HEK293 (cell line): ENCODE data around the gene FANCE.

Experiments
- CTCF ChIA-PET: fragments of 350-600 bp; formaldehyde crosslinking; extraction: SDS; loops from one replicate; lab custom pipeline; 2021; ENCODE audit warnings: antibody characterized with exemption; lab: Yijun Ruan, JAX
- POLR2A ChIA-PET: fragments of 300-600 bp; formaldehyde crosslinking; extraction: SDS; loops from one replicate; lab custom pipeline; 2020; ENCODE audit warnings: antibody characterized with exemption, inconsistent platforms; lab: Yijun Ruan, JAX
- H3K27ac ChIP-seq: fragments of 200-500 bp; sonication (Bioruptor generic); 2 replicates; pipeline ENCODE4 v1.5.1; 2014; ENCODE audit warnings: low read depth, low read length, control low read depth, inconsistent platforms; ENCODE audit errors: extremely low read depth
- H3K36me3 ChIP-seq, 2 experiments: fragments of 200-500 bp in 1 of 2; sonication (Bioruptor generic) in 1 of 2; 1 replicate in 1 of 2; 2 replicates in 1 of 2; pipeline ENCODE4 v1.5.1; 2014 to 2017; ENCODE audit warnings: inconsistent platforms in 2 of 2, low read length in 2 of 2; ENCODE audit not compliant: control insufficient read depth in 2 of 2, insufficient read depth in 1 of 2
- H3K4me1 ChIP-seq: fragments of 200-500 bp; sonication (Bioruptor generic); 2 replicates; pipeline ENCODE4 v1.5.1; 2014; ENCODE audit warnings: mild to moderate bottlenecking, low read length, inconsistent platforms; ENCODE audit not compliant: control insufficient read depth, insufficient read depth
- H3K4me3 ChIP-seq: 2 replicates; pipeline ENCODE4 v1.5.1; 2011; ENCODE audit warnings: low read depth, mild to moderate bottlenecking, control low read depth, low read length, moderate library complexity
- H3K9me3 ChIP-seq: fragments of 200-500 bp; sonication (Bioruptor generic); 2 replicates; pipeline ENCODE4 v1.5.1; 2014; ENCODE audit warnings: low read depth, low read length, inconsistent platforms; ENCODE audit not compliant: control insufficient read depth, insufficient read depth
- GLIS1 ChIP-seq: fragments of 450-650 bp; formaldehyde crosslinking; IDR thresholded peaks from 2 replicates; pipeline ENCODE4 v1.5.1; 2016; ENCODE audit warnings: missing biosample characterization, missing genetic modification characterization
- KLF9 ChIP-seq: fragments of 450-650 bp; formaldehyde crosslinking; IDR thresholded peaks from 2 replicates; pipeline ENCODE4 v1.5.1; 2016; ENCODE audit warnings: missing biosample characterization, missing genetic modification characterization, low read depth
- SP2 ChIP-seq: fragments of 450-650 bp; formaldehyde crosslinking; IDR thresholded peaks from 2 replicates; pipeline ENCODE4 v1.5.1; 2016; ENCODE audit warnings: missing biosample characterization, missing genetic modification characterization
- ZBTB48 ChIP-seq: fragments of 450-650 bp; formaldehyde crosslinking; IDR thresholded peaks from 2 replicates; pipeline ENCODE4 v1.5.1; 2016; ENCODE audit warnings: missing biosample characterization, missing genetic modification characterization
- ZFHX2 ChIP-seq: fragments of 450-650 bp; formaldehyde crosslinking; conservative IDR thresholded peaks from 2 replicates; pipeline ENCODE4 v1.5.1; 2016; ENCODE audit warnings: missing biosample characterization, missing genetic modification characterization
- ZNF114 ChIP-seq: fragments of 450-650 bp; formaldehyde crosslinking; IDR thresholded peaks from 2 replicates; pipeline ENCODE4 v1.5.0; 2017; ENCODE audit warnings: missing biosample characterization, missing genetic modification characterization
- ZNF354C ChIP-seq: fragments of 450-650 bp; formaldehyde crosslinking; IDR thresholded peaks from 2 replicates; pipeline ENCODE4 v1.5.1; 2016; ENCODE audit warnings: missing biosample characterization, missing genetic modification characterization, low read depth, borderline replicate concordance
- ZNF394 ChIP-seq: fragments of 450-650 bp; formaldehyde crosslinking; IDR thresholded peaks from 2 replicates; pipeline ENCODE4 v1.5.1; 2016; ENCODE audit warnings: missing biosample characterization, missing genetic modification characterization, mild to moderate bottlenecking, moderate library complexity, borderline replicate concordance
- ZNF544 ChIP-seq: fragments of 450-650 bp; formaldehyde crosslinking; IDR thresholded peaks from 2 replicates; pipeline ENCODE4 v1.5.0; 2017; ENCODE audit warnings: missing biosample characterization, missing genetic modification characterization
- ZNF558 ChIP-seq: fragments of 450-650 bp; formaldehyde crosslinking; IDR thresholded peaks from 2 replicates; pipeline ENCODE4 v1.5.1; 2016; ENCODE audit warnings: missing biosample characterization, missing genetic modification characterization
- TF ChIP-seq, protein P1 (sequence below): fragments of 450-650 bp; formaldehyde crosslinking; IDR thresholded peaks from 2 replicates; pipeline ENCODE4 v1.5.1; 2016; ENCODE audit warnings: missing biosample characterization, missing genetic modification characterization
- TF ChIP-seq, protein P2 (sequence below): fragments of 450-650 bp; formaldehyde crosslinking; conservative IDR thresholded peaks from 2 replicates; pipeline ENCODE4 v1.5.1; 2016; ENCODE audit warnings: low read depth, missing biosample characterization, missing genetic modification characterization

The FANCE gene

DNA sequence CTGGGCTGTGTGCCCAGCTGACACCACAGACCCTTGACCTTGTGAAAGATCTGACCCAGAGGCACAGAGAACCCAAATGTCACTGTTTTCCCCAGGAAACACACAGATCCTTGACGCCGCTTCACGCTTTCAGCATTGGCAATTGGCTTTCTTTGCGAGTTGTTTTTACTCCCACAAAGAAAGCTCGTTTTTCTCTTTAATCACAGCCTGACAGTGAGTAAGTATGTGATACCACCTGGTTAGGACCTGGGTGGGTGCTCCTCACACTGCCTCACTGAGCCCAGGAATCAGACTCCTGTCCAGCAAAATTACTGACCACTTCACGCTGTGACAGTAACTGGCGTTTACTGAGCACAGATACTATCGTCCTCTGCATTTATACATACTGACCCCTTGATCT, 29.1 kb downstream of the FANCE start:
- H3K4me3 ChIP-seq = no peak overlapping the region
- H3K27ac ChIP-seq = no peak overlapping the region
- H3K36me3 ChIP-seq = peaks cover 0 to 31% of the 10 kb centered on the region in 2 experiments; a peak in 1 of 3 replicates
- POLR2A ChIA-PET = interaction anchor here (1.5 to 15.4 kb wide), 2 partner anchors 9 to 16 kb away, joined by 4 to 198 read pairs; partner anchors contain the start of genes RPL10A and TEAD3
- no peak for TF ChIP-seq ZNF114 (tag by site-specific recombination)
- TF ChIP-seq GLIS1 (tag by site-specific recombination) = peak; percentile 55
- TF ChIP-seq, all 188 proteins: peak for 1
- CTCF ChIA-PET = interaction anchor here (0.8 to 0.9 kb wide), 2 partner anchors 14 to 640 kb away, joined by 3 read pairs; no protein-coding TSS in a partner anchor
- Histone ChIP-seq H3K4me1 (no peaks in the 10 kb centered on the region), H3K9me3 (no peaks in the 10 kb centered on the region)

DNA sequence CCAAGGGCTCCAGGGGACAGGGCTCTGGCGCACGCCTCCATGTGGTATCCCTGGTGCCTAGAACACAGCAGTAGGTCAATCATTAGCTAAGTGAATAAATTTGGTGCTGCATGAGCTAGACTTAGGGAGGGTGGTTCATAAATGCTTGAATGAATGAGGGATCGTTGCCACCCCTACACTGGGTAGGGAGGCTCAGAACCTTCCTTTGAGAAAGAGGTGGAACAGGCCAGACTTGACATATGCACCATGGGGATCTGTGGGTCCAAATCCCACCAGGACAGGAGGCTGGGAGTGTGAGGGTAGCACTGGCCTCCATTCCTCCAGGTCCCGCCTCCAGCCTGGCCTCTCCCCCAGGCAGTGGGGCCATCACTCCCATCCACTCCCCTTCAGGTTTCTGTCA, 30.9 kb downstream of the FANCE start:
- H3K4me1 ChIP-seq = no peaks in the 10 kb centered on the region; the same call in 1 of the 2 replicates
- no peak overlapping the region for H3K4me3 ChIP-seq

DNA sequence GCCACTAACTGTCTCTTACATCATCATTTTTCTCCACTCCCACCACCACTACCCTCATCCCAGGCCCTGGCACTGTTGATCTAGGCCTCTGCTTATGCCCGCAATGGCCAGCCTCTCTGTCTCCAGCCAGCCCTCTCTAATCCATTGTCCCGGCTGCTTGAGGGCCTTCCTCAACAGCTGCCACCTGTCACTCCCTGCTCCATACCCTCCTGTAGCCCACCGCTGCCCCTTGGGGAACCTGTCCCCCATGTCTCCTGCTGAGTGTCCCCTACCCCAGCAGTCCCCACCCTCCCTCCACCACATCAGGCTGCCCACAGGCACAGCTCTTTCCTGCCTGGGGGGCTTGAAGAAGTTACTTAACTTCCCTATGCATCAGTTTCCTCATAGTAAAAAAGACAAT, 31.4 kb downstream of the FANCE start:
- Histone ChIP-seq H3K27ac (no peak overlapping the region), H3K9me3 (no peaks in the 10 kb centered on the region), H3K36me3 (peaks cover 0 to 25% of the 10 kb centered on the region in 2 experiments; a peak in 1 of 3 replicates), H3K4me1 (peaks cover 4% of the 10 kb centered on the region), H3K4me3 (no peak overlapping the region)
- POLR2A ChIA-PET = interaction anchor here (15.4 kb wide), 1 partner anchor 11 kb away, joined by 198 read pairs; the partner anchor contains the start of gene RPL10A
- TF ChIP-seq SP2 (tag by site-specific recombination) = peak; percentile 28; the same call in 1 of the 2 replicates
- TF ChIP-seq, protein P1, sequence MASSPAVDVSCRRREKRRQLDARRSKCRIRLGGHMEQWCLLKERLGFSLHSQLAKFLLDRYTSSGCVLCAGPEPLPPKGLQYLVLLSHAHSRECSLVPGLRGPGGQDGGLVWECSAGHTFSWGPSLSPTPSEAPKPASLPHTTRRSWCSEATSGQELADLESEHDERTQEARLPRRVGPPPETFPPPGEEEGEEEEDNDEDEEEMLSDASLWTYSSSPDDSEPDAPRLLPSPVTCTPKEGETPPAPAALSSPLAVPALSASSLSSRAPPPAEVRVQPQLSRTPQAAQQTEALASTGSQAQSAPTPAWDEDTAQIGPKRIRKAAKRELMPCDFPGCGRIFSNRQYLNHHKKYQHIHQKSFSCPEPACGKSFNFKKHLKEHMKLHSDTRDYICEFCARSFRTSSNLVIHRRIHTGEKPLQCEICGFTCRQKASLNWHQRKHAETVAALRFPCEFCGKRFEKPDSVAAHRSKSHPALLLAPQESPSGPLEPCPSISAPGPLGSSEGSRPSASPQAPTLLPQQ (tag by site-specific recombination) = 0 out of 2 replicates have a peak, but pooled peaks have one; percentile 15
- TF ChIP-seq, protein P2, sequence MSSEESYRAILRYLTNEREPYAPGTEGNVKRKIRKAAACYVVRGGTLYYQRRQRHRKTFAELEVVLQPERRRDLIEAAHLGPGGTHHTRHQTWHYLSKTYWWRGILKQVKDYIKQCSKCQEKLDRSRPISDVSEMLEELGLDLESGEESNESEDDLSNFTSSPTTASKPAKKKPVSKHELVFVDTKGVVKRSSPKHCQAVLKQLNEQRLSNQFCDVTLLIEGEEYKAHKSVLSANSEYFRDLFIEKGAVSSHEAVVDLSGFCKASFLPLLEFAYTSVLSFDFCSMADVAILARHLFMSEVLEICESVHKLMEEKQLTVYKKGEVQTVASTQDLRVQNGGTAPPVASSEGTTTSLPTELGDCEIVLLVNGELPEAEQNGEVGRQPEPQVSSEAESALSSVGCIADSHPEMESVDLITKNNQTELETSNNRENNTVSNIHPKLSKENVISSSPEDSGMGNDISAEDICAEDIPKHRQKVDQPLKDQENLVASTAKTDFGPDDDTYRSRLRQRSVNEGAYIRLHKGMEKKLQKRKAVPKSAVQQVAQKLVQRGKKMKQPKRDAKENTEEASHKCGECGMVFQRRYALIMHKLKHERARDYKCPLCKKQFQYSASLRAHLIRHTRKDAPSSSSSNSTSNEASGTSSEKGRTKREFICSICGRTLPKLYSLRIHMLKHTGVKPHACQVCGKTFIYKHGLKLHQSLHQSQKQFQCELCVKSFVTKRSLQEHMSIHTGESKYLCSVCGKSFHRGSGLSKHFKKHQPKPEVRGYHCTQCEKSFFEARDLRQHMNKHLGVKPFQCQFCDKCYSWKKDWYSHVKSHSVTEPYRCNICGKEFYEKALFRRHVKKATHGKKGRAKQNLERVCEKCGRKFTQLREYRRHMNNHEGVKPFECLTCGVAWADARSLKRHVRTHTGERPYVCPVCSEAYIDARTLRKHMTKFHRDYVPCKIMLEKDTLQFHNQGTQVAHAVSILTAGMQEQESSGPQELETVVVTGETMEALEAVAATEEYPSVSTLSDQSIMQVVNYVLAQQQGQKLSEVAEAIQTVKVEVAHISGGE = no peak
- CTCF ChIA-PET = no interaction called here

More for the DNA sequence above, 30.9 kb downstream of the FANCE start:
- CTCF ChIA-PET = interaction anchor here (0.8 to 1.4 kb wide), 3 partner anchors 10 to 38 kb away, joined by 3 to 5 read pairs (median 3); no protein-coding TSS in a partner anchor
- TF ChIP-seq ZNF544 (tag by site-specific recombination) (no peak), ZBTB48 (tag by site-specific recombination) (peak; percentile 37; the same call in 1 of the 2 replicates), ZNF558 (tag by site-specific recombination) (no peak), ZFHX2 (peak; percentile 26; the same call in 1 of the 2 replicates)
- POLR2A ChIA-PET = interaction anchor here (15.4 kb wide), 1 partner anchor 11 kb away, joined by 198 read pairs; the partner anchor contains the start of gene RPL10A
- no peak overlapping the region for H3K27ac ChIP-seq
- H3K9me3 ChIP-seq = no peaks in the 10 kb centered on the region
- peaks cover 0 to 29% of the 10 kb centered on the region in 2 experiments; a peak in 1 of 3 replicates for H3K36me3 ChIP-seq

DNA sequence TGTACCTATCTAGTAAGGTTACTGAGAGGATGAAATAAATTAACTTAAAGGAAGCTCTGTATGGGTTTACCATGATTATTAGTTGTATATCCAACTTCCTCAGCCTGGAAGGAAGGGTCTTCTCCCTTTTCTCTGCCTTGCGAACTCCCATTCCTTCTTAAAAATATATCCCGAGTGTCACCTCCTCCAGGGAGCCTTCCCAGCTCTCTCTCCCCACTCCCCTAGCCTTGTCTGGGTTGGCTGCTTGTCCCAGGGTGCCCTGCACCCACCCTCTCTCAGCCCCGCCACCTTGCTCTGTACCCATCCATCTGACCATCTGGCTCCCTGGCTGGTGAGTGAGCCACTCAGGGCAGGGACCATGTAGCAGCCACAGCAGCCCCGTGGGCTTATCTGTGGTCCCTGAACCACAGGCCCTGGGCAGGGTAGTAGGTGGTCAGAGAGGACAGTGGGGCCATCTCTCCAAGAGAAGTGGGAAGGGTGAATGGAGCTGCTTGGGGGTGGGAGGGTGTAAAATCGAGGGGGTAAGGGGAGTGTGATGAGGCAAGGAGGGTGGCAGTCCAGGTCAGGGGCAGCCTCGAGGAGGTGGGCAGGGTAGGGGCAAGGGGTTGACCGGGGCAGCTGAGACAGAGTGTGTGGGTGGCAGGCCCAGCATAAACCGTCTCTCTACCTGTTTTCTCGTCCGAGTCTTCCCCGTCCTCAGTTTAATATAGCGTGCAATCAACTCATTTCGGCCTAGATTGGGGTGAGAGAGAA, 31.9 kb downstream of the FANCE start:
- TF ChIP-seq ZNF354C (no peak), KLF9 (tag by site-specific recombination) (no peak), ZNF394 (tag by site-specific recombination) (no peak)
- TF ChIP-seq, all 188 proteins: peak for 0
- ChIA-PET CTCF (interaction anchor here (0.6 to 1.2 kb wide), 2 partner anchors 11 to 165 kb away, joined by 3 read pairs; no protein-coding TSS in a partner anchor), POLR2A (interaction anchor here (15.4 kb wide), 1 partner anchor 12 kb away, joined by 198 read pairs; the partner anchor contains the start of gene RPL10A)
- Histone ChIP-seq H3K27ac (no peak overlapping the region), H3K4me3 (no peak overlapping the region), H3K36me3 (peaks cover 0 to 23% of the 10 kb centered on the region in 2 experiments; a peak in 1 of 3 replicates), H3K4me1 (peaks cover 4% of the 10 kb centered on the region), H3K9me3 (no peaks in the 10 kb centered on the region)
